NCI-H2171 treated with DMSO at 0.1 percent for 48 hours (cell line): ENCODE measurements around the gene MEX3C.

Experiments
- DNase-seq: peaks from one replicate; lab custom pipeline; 2025; lab: John Stamatoyannopoulos, UW

MEX3C gene

GRCh38 chr18:51197661-51198424, at the start of gene MEX3C:
Gene MEX3C, minus strand, starts transcription at chr18:51197681. Its CDS starts 361 bp downstream, at chr18:51197320.
- peak; percentile 99 for DNase-seq

GRCh38 chr18:51241226-51241625, 43.7 kb upstream of the MEX3C start:
- no peak for DNase-seq

GRCh38 chr18:51236225-51236624, 38.7 kb upstream of the MEX3C start:
- DNase-seq: no peak

GRCh38 chr18:51235009-51235789, 37.7 kb upstream of the MEX3C start:
- no peak for DNase-seq

GRCh38 chr18:51234117-51235008, 36.9 kb upstream of the MEX3C start:
- DNase-seq: no peak

- DNase-seq: no peak
Observed at GRCh38 chr18:51229328-51229727, 31.8 kb upstream of the MEX3C start.

GRCh38 chr18:51227660-51228059, 30.2 kb upstream of the MEX3C start:
- DNase-seq: no peak

GRCh38 chr18:51226587-51227350, 29.3 kb upstream of the MEX3C start:
- no peak for DNase-seq

GRCh38 chr18:51226068-51226467, 28.6 kb upstream of the MEX3C start:
- DNase-seq: no peak

GRCh38 chr18:51212606-51213005, 15.1 kb upstream of the MEX3C start:
- DNase-seq: no peak

- DNase-seq: no peak
Observed at GRCh38 chr18:51211552-51211951, 14.1 kb upstream of the MEX3C start.

- no peak for DNase-seq
Observed at GRCh38 chr18:51196811-51197660, 445 bp downstream of the MEX3C start.

GRCh38 chr18:51196118-51196810, 1.2 kb downstream of the MEX3C start:
- DNase-seq: no peak

GRCh38 chr18:51195451-51196117, 1.9 kb downstream of the MEX3C start:
- peak; percentile 89 for DNase-seq

GRCh38 chr18:51195086-51195450, 2.4 kb downstream of the MEX3C start:
- no peak for DNase-seq

GRCh38 chr18:51194604-51195003, 2.9 kb downstream of the MEX3C start:
- DNase-seq: no peak

- no peak for DNase-seq
Observed at GRCh38 chr18:51193621-51194287, 3.7 kb downstream of the MEX3C start.

- no peak for DNase-seq
Observed at GRCh38 chr18:51192696-51193095, 4.8 kb downstream of the MEX3C start.

- no peak for DNase-seq
Observed at GRCh38 chr18:51192026-51192425, 5.5 kb downstream of the MEX3C start.
